HG03469 (cell line): Measurements from ENCODE around the gene ANKEF1.
A peak's percentile ranks its signal among the peaks of the same experiment; 100 is the strongest.

Experiments used
- ATAC-seq: cut with Tn5 transposase; IDR thresholded peaks from one replicate; pipeline ENCODE4 v1.9.1; 2021; ENCODE audit warnings: mild to moderate bottlenecking, moderate library complexity, moderate number of reproducible peaks; ENCODE audit not compliant: unreplicated experiment

ANKEF1 gene

DNA sequence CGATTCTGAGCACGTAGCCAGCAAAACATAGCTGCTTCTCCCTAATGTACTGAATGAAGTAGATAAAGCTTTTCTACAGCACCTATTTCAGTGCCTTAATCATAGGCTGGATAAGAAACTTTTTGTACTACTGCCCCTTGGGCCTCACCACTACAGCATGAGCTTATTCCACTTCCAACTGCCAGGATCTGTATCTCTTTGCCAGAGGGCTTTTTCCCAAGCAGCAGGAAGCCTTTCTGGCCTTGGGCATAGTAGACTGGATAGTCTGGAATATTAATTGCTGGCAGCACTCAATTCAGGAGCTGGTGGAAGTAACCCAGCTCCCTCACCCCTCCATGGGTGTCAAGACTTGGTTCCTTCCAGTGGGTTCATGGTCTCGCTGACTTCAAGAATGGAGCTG is 43.6 kb downstream of the ANKEF1 start:
- ATAC-seq, result no peak

- ATAC-seq, result no peak
Observed at GRCh38 chr20:10079964-10080363, 45.2 kb downstream of the ANKEF1 start.

GRCh38 chr20:10080574-10080973 is 45.8 kb downstream of the ANKEF1 start:
- ATAC-seq, result no peak

DNA sequence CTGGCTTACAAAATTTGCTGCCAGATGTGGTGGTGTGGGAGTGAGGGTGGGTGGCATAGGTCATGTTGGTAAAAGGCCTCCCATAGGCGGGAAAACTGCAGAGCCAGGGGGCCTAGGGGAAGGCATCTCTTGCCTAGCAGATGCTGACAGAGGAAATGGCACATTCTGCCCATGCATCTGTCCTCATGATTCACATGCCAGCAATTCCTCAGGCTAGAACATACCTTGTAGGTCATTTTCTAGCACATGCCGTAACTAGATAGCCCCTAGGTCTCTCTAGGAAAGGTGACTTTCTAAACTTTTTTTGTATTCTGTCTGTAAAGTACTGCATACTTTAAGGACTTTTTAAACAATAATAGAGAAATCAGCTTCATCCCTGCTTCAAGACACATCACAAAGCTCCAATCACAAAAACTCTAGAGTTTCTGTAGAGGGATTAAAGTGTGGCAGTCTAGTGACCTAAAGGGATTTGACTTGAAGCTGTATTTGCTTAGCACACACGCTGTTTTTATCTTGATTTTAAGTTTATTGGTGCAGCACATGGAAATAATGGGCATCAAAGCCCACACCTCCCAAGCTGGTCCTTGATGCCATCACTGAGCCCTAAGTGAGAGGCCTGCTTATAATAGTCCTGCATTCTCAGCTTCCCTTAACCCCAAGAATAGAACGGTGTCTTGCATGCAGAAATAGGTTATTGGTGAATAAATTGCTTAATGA is 55.2 kb downstream of the ANKEF1 start:
- no peak for ATAC-seq

DNA sequence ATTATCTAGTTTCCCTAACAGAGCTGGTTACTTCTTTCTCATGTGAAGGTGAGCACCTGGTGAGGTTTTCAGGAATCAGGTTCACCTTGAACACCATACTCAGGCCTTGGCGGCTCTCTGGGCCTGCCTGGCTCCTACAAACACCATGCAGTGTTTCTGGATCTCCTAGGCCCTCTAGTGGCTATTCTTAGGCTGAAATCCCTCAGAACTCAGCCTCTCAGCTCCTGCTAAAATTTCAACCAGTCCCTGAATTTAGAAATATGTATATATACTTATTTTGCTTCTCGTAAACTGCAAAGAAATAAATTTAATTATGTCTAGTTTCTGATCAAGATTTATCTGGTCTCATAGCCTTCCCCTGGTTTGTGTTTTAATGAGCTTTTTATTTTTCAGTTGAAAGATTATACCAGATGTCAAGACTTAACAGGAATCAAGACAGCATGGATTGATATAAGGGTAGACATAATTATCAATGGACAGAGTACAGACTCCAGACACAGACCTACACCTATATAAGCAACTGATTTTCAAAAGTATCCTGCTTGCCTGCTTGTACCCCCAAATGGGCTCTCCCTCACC is 55.9 kb downstream of the ANKEF1 start:
- peak; percentile 82 for ATAC-seq

DNA sequence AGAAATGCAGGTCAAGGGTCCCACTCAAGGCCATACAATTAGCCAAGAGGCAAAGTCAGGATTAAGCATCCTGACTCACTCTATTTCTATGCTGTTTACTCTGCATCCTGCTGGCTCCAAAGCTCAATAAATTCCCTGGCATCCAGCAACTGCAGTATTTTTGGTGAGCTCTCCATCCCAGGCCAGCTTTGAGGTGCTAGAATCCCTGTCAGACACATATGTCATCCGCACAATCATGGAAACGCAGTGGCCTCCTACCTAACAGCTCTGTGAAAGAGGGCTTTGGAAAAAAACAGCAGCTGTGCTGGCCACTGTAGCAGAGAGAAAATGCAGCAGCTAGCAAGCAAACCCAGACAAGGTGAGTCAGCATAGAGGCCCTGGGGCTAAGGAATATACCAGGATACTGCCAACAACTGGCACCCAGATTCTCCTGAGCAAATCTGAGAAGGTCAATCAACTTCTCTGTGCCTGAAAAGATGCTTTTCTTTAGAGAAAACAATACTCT is 58.4 kb downstream of the ANKEF1 start:
- no peak for ATAC-seq

DNA sequence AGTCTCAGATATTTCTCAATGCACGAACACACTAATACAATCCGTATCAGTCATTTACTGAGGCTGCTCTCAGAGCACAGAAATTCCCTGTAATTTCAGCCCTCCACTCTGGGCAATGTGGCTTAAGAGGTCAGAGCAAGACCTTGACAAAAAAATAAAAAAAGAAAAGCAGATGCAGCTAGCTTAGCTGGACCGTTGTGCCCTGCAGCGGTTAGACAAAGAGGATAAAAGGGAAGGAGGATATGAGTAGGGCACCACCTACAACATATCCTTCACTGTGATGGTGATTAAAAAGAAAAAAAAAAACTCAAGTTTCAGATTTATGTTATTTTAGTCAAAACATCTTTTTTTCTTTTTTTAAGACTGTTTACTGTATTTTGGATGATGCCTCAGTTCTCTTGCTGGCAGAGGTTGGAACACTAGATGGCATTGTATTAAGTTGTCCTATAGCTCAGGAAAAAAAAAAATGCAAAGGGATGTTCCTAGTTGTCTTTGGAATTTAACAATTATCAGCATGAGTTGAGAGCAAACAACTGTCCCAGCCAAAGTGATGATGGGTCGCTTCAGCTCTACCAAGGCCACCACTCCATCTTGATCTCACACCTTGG is 59.9 kb downstream of the ANKEF1 start:
- ATAC-seq, result no peak

DNA sequence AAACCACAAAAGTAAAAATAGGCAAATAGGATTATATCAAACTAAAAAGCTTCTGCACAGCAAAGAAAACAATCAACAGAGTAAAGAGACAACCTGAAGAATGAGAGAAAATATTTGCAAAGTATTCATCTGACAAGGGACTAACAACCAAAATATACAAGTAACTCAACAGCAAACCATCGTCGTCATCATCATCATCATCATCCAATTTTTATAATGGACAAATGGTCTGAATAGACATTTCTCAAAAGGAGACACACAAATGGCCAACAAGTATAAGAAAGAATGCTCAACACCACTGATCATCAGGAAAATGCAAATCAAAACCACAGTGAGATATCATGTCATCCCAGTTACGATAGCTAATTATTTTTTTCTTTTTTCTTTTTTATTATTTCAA is 62.0 kb downstream of the ANKEF1 start:
- no peak for ATAC-seq

- ATAC-seq, result no peak
Observed at GRCh38 chr20:10105046-10105445, 70.3 kb downstream of the ANKEF1 start.
